GM12864 (cell line): ENCODE results near the gene PNPO.

ENCODE experiments used
- DNase-seq: peaks from one replicate; pipeline ENCODE4 v3.0.0-alpha.2; 2011; ENCODE audit warnings: low read depth
- H3K4me3 ChIP-seq: 2 replicates; pipeline ENCODE4 v1.5.1; 2011; ENCODE audit warnings: mild to moderate bottlenecking, low read depth, low read length, control low read depth
- TF ChIP-seq, protein P1 (sequence below): IDR thresholded peaks from 2 replicates; pipeline ENCODE4 v1.5.1; 2011; ENCODE audit warnings: low read depth, mild to moderate bottlenecking, moderate library complexity, low read length, control low read depth, inconsistent platforms; ENCODE audit errors: missing control alignments

Gene PNPO

DNA sequence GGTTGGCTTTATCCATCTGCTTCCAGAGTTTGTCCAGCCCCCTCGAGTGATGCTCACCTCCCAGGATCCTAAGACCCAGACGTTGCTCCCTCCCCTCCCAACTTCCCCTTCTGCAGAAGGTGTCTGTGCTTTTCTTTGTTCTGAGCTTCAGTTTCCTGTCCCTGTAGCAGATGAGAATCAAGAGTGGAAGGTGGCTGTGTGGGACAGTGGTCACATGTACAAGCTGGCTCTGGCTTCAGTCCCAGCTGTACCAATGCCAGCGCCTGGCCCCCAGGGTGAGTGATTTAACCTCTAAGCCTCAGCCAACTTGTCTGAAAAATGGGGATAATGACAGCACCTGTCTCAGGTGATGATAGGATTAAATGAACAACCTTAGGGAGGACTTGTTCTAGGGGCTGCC, 8.6 kb downstream of the PNPO start:
- no peak for DNase-seq
- no peak overlapping the region for H3K4me3 ChIP-seq

GRCh38 chr17:47950448-47950847, 9.1 kb downstream of the PNPO start:
- TF ChIP-seq, protein P1, sequence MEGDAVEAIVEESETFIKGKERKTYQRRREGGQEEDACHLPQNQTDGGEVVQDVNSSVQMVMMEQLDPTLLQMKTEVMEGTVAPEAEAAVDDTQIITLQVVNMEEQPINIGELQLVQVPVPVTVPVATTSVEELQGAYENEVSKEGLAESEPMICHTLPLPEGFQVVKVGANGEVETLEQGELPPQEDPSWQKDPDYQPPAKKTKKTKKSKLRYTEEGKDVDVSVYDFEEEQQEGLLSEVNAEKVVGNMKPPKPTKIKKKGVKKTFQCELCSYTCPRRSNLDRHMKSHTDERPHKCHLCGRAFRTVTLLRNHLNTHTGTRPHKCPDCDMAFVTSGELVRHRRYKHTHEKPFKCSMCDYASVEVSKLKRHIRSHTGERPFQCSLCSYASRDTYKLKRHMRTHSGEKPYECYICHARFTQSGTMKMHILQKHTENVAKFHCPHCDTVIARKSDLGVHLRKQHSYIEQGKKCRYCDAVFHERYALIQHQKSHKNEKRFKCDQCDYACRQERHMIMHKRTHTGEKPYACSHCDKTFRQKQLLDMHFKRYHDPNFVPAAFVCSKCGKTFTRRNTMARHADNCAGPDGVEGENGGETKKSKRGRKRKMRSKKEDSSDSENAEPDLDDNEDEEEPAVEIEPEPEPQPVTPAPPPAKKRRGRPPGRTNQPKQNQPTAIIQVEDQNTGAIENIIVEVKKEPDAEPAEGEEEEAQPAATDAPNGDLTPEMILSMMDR, result no peak
- DNase-seq, result no peak
- no peak overlapping the region for H3K4me3 ChIP-seq

More for the DNA sequence above, 8.6 kb downstream of the PNPO start:
- TF ChIP-seq, protein P1, result no peak

GRCh38 chr17:47952171-47953021, 11.0 kb downstream of the PNPO start:
- TF ChIP-seq, protein P1, result no peak

GRCh38 chr17:47953909-47954308, 12.5 kb downstream of the PNPO start:
- no peak overlapping the region for H3K4me3 ChIP-seq
- no peak for DNase-seq
- TF ChIP-seq, protein P1, result no peak

More at GRCh38 chr17:47952171-47953021, 11.0 kb downstream of the PNPO start:
- H3K4me3 ChIP-seq, result no peak overlapping the region
- DNase-seq, result no peak

GRCh38 chr17:47955497-47956461, 14.4 kb downstream of the PNPO start:
- DNase-seq, result no peak
- TF ChIP-seq, protein P1, result no peak
- H3K4me3 ChIP-seq, result no peak overlapping the region

DNA sequence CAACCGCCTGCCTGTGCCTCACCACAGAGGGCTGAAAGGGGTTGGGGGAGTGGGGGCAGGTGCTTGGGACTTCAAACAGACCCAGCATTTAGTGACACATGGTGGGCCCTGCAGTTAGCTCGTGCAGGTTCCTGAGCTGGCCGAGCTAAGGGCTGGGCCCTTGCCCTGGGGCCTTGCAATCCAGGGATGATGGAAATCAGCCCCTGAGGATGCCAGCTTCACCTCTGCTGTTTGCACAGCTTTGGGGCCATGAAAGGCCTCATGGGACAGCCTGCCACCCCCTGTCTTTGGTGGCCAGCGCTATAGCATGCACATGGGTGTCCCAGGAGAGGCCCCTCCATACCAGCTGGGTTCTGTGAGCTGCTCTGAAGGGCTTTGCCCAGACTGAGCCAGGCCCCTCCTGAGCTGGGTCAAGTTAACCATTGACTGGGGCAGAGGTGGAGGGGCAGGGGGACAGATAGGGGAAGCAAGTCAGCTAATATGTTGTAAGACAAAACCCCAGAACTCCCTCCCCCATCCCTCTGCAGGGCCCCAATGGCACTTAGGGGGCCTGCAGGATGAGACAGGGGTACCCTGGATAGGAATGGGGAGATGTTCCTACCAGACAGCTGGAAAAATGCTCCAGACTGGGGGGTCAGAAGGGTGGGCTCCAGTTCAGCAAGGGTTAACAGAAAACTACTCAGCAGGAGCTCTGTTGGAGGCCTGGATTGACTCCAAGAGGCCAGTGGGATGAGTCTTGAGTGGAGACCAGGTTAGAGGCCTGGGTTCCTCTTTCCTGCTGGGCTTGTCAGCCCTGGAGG, 15.6 kb downstream of the PNPO start:
- TF ChIP-seq, protein P1, result no peak
- DNase-seq, result no peak

More for the DNA sequence above, 15.6 kb downstream of the PNPO start:
- H3K4me3 ChIP-seq, result no peak overlapping the region
